ENCODE data around the gene SAA4.

Gene SAA4, protein sequence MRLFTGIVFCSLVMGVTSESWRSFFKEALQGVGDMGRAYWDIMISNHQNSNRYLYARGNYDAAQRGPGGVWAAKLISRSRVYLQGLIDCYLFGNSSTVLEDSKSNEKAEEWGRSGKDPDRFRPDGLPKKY

DNA sequence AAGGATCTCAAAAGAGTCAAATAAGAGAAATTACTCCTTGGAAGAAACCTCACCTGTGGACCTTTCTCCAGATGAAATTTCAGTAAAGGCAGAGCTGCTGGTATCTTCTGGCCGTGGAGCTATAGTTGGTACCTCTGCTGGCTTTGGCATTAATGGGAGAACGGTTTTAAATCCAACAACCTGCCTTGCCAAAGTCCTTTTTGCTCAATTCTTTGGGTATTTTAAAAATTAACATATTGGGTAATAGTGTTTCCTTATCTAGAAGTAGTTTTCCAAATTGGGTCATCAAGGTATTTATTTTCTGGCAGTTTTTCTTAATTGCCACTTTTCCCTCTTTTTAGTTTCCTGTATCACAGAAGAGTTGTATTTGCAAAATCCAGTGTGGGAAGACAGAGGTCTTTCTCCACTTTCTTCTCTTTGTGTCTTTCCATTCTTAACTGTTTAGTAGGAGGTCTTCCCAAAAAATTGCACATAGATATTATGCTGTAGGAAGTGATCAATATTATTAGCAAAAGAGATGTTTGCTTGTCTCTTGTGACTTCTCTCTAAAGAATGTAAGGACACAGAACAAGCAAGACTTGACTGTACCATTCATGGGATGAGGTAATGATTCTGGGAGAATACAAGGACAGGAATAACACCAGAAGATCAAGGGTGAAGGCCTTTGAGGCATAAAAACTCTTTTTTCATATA, at the start of gene SAA4:
Gene SAA4 (minus strand): TSS at position 139 of the 693 bp plus-strand sequence. CDS start 876 bp downstream, outside the sequence.
- TF ChIP-seq GATA2 (IDR thresholded peaks at IDR 0.05; ENCODE audit: low read depth, low read length) (no peak), GATA3 (IDR thresholded peaks at IDR 0.05; ENCODE audit: low read depth, low read length) (no peak)

DNA sequence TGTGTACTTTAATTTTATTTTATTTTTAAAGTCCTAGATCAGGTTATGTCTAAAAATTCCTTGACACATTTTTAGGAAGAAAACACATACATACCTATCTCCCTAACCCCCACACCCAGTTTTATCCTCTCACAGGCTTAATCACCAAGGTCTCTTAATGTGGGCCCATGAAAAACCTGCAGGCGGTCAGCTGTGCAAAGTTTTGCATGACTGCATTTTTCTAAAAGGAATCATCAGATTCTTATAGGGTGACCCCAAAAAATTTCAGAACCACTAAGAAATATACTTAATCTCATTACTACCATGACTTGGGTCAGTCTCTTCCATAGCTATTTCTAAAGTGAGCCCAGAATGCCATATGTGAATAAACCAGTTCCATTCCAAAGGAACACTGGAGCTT, 49.2 kb upstream of the SAA4 start:
- TF ChIP-seq GATA3 (IDR thresholded peaks at IDR 0.05; ENCODE audit: low read depth, low read length) (no peak), GATA2 (IDR thresholded peaks at IDR 0.05; ENCODE audit: low read depth, low read length) (no peak)

DNA sequence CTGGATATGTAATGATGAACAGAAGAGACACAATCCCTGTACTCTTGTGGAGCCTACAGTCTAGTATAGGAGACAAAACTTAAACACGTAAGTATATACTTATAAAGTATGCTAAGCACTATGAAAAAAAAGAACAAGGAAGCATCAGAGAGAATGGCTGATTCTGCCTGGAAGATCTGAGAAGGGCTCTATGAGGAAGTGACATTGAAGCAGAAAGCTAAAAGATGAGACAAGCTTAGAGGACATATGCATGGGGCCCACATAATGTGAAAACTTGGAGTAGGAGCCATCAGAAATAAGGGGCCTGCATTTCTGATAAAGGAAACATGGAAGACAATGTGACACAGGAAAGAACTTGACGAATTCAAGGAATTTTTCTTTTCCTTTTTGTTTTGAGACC, 46.0 kb upstream of the SAA4 start:
- TF ChIP-seq GATA2 (IDR thresholded peaks at IDR 0.05; ENCODE audit: low read depth, low read length) (no peak), GATA3 (IDR thresholded peaks at IDR 0.05; ENCODE audit: low read depth, low read length) (no peak)

DNA sequence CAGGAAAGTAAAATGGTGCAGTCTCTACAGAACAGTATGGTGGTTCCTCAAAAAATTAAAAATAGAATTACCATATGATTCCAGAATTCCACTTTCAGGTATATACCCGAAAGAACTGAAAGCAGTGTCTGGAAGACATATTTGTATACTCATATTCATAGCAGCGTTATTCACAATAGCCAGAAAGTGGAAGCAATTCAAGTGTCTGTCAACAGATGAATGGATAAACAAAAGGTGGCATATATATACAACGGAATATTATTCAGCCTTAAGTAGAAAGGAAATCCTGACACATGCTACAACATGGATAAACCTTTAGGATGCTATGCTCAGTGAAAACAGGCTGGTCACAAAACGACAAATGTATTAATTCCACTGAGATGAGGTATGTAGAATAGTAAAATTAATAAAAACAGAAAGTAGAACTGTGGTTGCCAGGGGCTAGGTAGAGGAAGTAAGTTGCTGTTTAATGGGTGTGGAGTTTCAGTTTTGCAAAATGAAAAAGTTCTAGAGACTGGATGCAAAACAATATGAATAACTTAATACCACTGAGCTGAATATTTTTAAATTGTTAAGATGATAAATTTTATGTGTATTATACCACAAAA, 43.9 kb upstream of the SAA4 start:
- TF ChIP-seq GATA2 (IDR thresholded peaks at IDR 0.05; ENCODE audit: low read depth, low read length) (no peak), GATA3 (IDR thresholded peaks at IDR 0.05; ENCODE audit: low read depth, low read length) (no peak)

DNA sequence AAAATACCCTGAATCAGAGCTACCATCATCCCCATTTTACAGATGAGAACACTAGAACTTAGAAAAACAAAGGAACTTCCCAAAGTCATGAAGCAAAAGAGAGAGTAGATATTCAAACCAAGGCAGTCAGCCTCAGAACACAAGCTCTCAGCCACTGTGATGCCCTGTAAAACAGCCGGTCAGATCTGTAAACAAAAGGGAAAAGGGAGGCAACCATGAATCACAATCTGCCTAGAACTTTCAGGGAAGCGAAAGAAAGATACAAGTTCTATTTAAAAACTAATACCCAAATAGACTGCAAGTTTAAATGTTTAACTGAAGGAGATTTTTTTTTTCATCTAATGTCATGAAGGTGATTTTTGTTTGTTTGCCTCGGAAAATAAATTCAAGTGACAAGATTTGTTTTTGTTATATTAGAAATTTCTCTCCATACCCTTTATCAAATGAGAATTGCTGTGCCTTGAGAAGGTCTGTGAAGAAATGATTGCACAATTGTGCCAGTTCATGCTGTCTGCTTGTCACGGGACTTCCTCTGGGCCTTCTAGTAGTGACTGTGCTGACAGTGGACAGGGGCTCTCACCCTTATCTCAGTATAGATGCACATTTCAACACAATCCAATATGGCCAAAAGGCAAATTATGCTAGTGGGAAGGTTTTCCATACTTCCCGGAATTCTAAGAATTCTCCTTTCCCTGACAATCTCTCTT, 41.1 kb upstream of the SAA4 start:
- TF ChIP-seq GATA2 (IDR thresholded peaks at IDR 0.05; ENCODE audit: low read depth, low read length) (no peak), GATA3 (IDR thresholded peaks at IDR 0.05; ENCODE audit: low read depth, low read length) (no peak)

DNA sequence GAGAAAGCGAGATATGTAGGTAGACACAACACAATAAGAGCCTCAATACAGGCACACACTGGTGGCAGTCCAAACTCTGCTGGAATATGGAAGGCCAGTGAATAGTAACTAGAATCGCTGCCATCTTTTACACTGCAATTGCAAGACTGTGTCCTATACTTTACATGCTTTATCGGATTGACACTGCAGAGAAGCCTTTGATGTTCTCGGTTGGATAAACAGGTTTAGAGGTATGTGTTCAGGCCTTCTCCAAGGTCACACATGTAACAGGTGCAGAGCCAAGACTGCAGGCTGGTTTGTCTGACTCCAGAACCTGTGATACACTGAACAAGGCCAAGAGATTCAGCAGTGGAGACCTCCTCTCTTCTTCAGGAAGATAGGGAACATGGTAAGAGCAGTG, 34.6 kb upstream of the SAA4 start:
- no peak for TF ChIP-seq GATA3 (IDR thresholded peaks at IDR 0.05; ENCODE audit: low read depth, low read length)
- no peak for TF ChIP-seq GATA2 (IDR thresholded peaks at IDR 0.05; ENCODE audit: low read depth, low read length)

DNA sequence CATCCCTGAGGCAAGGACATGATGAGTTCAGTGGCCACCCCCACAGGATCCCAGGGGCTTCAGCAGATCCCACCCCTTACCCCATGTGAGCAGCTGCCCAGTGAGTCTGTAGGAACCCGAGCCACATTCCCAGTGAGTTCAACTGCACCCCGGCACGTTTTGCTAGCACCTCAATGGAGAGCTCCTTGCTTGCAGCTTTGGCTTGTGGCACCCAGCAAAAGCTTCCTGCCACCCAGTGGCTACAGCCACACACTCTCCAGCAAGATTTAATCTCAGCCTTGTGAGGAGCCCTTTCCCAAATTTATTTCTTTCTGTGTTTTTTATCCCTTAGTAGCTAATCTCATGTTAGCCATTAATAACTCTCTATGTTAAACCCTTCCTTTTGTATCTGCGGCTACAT, 33.5 kb upstream of the SAA4 start:
- TF ChIP-seq GATA3 (IDR thresholded peaks at IDR 0.05; ENCODE audit: low read depth, low read length) = no peak
- no peak for TF ChIP-seq GATA2 (IDR thresholded peaks at IDR 0.05; ENCODE audit: low read depth, low read length)

DNA sequence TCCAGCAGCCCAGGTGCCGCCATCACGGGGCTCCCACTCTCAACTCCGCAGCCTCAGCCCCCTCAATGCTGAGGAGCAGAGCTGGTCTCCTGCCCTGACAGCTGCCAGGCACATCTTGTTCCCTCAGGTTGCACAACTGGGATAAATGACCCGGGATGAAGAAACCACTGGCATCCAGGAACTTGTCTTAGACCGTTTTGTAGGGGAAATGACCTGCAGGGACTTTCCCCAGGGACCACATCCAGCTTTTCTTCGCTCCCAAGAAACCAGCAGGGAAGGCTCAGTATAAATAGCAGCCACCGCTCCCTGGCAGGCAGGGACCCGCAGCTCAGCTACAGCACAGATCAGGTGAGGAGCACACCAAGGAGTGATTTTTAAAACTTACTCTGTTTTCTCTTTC, 29.3 kb upstream of the SAA4 start, which contains the start of gene SAA1:
Gene SAA1 (plus strand): TSS at position 316 of the 400 bp plus-strand sequence. CDS start 624 bp downstream, outside the sequence.
- no peak for TF ChIP-seq GATA3 (IDR thresholded peaks at IDR 0.05; ENCODE audit: low read depth, low read length)
- TF ChIP-seq GATA2 (IDR thresholded peaks at IDR 0.05; ENCODE audit: low read depth, low read length) = no peak

DNA sequence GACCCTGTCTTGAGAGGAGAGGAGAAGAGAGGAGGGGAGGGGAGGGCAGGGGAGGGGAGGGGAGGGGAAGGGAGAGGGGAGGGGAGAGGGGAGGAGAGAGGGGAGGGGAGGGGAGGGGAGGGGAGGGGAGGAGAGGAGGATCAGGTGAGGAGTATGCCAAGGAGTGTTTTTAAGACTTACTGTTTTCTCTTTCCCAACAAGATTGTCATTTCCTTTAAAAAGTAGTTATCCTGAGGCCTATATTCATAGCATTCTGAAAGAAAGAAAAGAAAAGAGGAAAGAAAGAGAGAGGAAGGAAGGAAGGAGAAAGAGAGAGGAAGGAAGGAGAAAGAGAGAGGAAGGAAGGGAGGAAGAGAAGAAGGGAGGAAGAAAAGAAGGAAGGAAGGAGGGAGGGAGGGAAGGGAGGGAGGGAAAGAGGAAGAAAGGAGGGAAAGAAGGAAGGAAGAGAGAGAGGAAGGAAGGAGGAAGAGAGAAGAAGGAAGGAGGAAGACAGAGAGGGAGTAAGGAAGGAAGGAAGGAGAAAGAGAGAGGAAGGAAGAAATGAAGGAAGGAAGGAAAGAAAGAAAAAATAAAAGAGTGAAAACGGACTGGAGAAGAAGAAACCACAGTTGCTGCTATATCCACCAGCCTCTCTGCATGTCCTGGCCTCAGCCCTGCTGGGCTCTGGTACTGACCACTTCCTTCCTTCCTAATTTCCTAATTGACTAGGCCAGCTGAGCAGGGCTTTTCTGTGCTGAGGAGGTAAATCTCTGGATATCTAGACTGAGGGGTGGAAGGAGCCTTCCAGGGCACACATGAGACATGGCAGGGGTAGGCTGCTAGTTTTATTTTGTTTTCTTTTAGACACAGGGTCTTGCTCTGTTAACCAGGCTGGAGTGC, 28.3 kb upstream of the SAA4 start:
- TF ChIP-seq GATA2 (IDR thresholded peaks at IDR 0.05; ENCODE audit: low read depth, low read length) (no peak), GATA3 (IDR thresholded peaks at IDR 0.05; ENCODE audit: low read depth, low read length) (no peak)

DNA sequence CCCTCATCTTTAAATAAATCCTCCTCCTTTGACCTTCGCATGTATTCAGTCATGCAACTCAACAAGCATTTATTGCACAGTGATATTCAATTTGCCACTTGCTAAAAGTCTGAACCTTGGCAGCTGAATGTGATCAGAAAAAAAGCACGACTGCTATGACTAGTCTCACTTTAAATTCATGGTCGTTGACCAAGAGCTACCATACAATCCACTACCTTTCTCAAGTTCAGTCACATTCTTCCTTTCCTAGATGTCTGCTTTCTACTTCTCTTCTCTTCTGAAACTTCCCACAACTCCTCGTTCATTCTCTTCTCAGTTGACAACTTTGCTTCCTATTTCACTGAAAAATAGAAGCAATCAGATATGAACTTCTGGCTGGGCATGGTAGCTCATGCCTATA, 27.4 kb upstream of the SAA4 start:
- TF ChIP-seq GATA3 (IDR thresholded peaks at IDR 0.05; ENCODE audit: low read depth, low read length) = no peak
- no peak for TF ChIP-seq GATA2 (IDR thresholded peaks at IDR 0.05; ENCODE audit: low read depth, low read length)

DNA sequence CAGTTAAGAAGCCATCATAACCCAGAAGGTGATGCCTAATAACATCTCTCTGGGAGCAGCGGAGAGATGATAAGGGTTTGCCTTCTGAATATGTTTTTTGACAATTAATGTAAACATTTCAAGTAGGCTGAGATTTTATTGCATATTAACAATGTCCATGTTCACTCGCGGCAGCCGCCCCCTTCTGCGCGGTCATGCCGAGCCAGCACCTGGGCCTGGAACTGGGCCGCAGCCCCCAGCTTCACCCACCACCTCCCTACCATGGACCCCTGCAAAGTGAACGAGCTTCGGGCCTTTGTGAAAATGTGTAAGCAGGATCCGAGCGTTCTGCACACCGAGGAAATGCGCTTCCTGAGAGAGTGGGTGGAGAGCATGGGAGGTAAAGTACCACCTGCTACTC, 25.1 kb upstream of the SAA4 start:
- no peak for TF ChIP-seq GATA2 (IDR thresholded peaks at IDR 0.05; ENCODE audit: low read depth, low read length)
- no peak for TF ChIP-seq GATA3 (IDR thresholded peaks at IDR 0.05; ENCODE audit: low read depth, low read length)

DNA sequence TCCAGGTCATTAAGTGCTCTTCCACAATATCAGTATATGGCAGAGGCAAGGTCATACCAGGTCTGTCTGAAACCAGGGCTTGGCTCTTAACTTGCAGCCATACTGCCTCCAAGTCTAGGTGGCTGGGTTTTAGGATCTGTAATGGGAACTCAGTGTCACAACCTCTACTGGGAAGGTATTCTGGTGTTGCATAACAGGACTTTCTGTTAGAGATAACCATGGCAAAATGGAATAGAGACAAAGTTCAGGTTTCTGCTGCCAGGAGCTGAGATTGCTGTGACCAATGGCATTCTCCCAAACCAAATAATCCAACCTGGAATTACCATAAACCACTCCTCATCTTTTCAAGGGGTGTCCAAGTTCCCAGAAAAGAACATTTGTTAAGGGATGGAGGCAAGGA, 22.7 kb upstream of the SAA4 start:
- TF ChIP-seq GATA2 (IDR thresholded peaks at IDR 0.05; ENCODE audit: low read depth, low read length) (no peak), GATA3 (IDR thresholded peaks at IDR 0.05; ENCODE audit: low read depth, low read length) (no peak)

DNA sequence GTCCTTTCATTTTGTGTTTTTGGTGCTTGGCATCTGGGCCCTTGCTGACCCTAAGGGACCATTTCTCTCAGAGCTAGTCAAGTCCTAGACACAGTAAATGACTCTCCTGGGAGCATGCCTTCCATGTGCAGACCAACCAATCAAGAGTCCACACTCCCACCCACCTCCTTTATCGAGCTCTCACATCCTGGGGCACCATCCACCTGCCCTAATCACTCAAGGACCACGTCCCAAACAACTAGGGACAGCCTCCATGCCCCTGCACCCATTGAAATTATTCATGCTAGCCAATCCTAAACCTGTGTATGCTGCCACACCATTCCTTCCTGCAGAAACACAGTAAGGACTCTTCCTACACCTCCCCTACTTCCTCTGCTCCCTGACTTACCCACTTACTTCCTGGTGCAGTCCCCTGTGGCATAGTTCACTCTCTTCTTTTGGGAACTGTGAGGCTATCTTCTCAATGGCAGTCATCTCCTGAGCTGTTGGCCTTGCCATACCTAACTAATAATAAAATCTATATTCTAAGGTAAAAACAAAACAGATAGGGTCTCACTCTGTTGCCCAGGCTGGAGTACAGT, 18.3 kb upstream of the SAA4 start:
- TF ChIP-seq GATA2 (IDR thresholded peaks at IDR 0.05; ENCODE audit: low read depth, low read length) (no peak), GATA3 (IDR thresholded peaks at IDR 0.05; ENCODE audit: low read depth, low read length) (no peak)
